K562 (cell line): ENCODE measurements around the gene NTN3.

Source experiments
- CTCF ChIP-seq, 3 experiments: IDR thresholded peaks in 2 of 3; conservative IDR thresholded peaks in 1 of 3; 2 replicates each; pipeline ENCODE4 v1.5.1; 2011 to 2012; ENCODE audit warnings: low read length in 3 of 3, mild to moderate bottlenecking in 3 of 3, control low read depth in 2 of 3, improper control_type of control experiment in 1 of 3, inconsistent platforms in 1 of 3, low read depth in 1 of 3, mixed read lengths in 1 of 3, moderate library complexity in 1 of 3; ENCODE audit not compliant: insufficient read depth in 2 of 3
- HDAC8 ChIP-seq: fragments of 450-650 bp; IDR thresholded peaks from 2 replicates; pipeline ENCODE4 v1.6.1; 2016; ENCODE audit warnings: mild to moderate bottlenecking, missing genetic modification characterization, moderate library complexity, missing compliant biosample characterization
- LARP7 ChIP-seq: fragments of 450-650 bp; IDR thresholded peaks from 2 replicates; pipeline ENCODE4 v1.6.1; 2016
- SIRT6 ChIP-seq: IDR thresholded peaks from one replicate; pipeline ENCODE4 v1.6.1; 2012; ENCODE audit warnings: low read depth, mild to moderate bottlenecking, control low read depth, inconsistent platforms, low read length, moderate library complexity
- TF ChIP-seq, protein P1 (sequence below), 2 experiments: fragments of 450-650 bp; conservative IDR thresholded peaks; 2 replicates each; pipeline ENCODE4 v1.6.1; 2017; ENCODE audit warnings: mild to moderate bottlenecking in 2 of 2, moderate library complexity in 2 of 2

DNA sequence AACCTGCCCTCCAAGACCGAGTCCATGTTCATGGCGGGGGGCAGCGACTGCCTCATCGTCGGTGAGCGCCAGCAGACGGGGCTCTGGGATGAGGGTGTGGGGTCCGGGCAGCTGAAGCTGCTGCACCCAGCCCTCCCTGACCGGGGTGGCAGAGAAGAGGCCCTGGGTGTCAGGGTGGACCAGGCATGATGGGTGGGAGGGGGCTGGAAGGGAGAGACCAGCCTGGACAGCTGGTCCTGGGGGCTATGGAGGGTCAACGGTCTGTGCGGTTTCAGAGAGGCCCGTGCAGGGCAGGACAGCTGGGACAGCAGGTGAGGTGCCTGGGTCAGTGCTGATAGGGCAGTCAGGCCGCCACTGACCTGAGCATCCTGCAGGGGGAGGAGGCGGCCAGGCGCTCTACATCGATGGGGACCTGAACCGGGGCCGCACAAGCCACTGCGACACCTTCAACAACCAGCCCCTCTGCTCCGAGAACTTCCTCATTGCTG is 29.4 kb downstream of the NTN3 start:
- TF ChIP-seq, protein P1, sequence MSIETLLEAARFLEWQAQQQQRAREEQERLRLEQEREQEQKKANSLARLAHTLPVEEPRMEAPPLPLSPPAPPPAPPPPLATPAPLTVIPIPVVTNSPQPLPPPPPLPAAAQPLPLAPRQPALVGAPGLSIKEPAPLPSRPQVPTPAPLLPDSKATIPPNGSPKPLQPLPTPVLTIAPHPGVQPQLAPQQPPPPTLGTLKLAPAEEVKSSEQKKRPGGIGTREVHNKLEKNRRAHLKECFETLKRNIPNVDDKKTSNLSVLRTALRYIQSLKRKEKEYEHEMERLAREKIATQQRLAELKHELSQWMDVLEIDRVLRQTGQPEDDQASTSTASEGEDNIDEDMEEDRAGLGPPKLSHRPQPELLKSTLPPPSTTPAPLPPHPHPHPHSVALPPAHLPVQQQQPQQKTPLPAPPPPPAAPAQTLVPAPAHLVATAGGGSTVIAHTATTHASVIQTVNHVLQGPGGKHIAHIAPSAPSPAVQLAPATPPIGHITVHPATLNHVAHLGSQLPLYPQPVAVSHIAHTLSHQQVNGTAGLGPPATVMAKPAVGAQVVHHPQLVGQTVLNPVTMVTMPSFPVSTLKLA (conservative IDR thresholded peaks at IDR 0.05): no peak
- TF ChIP-seq LARP7 (no peak), CTCF (IDR thresholded peaks at IDR 0.05 in 2 of 3, conservative IDR thresholded peaks at IDR 0.05 in 1 of 3; ENCODE audit: insufficient read depth in 2 of 3, low read depth in 1 of 3, low read length in 3 of 3) (peak in 2 of 3 experiments; percentile 17 to 21; a peak in 2 of 6 replicates), SIRT6 (no peak), HDAC8 (tag) (no peak)
